NCI-H1436 (cell line): ENCODE results near the gene SLC30A3.
A peak's percentile ranks its signal among the peaks of the same experiment; 100 is the strongest.

Experiments used
- DNase-seq: peaks from one replicate; lab custom pipeline; 2025; lab: John Stamatoyannopoulos, UW

The SLC30A3 gene

GRCh38 chr2:27231921-27232320 lies 30.9 kb downstream of the SLC30A3 start:
- DNase-seq = no peak

- no peak for DNase-seq
Measured at GRCh38 chr2:27227501-27227900, 35.3 kb downstream of the SLC30A3 start.

- no peak for DNase-seq
Measured at GRCh38 chr2:27225526-27225925, 37.3 kb downstream of the SLC30A3 start.

GRCh38 chr2:27223416-27223815 lies 39.4 kb downstream of the SLC30A3 start:
- DNase-seq = no peak

- no peak for DNase-seq
Measured at GRCh38 chr2:27222407-27222806, 40.4 kb downstream of the SLC30A3 start.

- DNase-seq = no peak
Measured at GRCh38 chr2:27221166-27221565, 41.7 kb downstream of the SLC30A3 start.

GRCh38 chr2:27220091-27220490 lies 42.8 kb downstream of the SLC30A3 start:
- no peak for DNase-seq

GRCh38 chr2:27219091-27219490 lies 43.8 kb downstream of the SLC30A3 start:
- no peak for DNase-seq

- no peak for DNase-seq
Measured at GRCh38 chr2:27218614-27219013, 44.2 kb downstream of the SLC30A3 start.

- peak; percentile 79 for DNase-seq
Measured at GRCh38 chr2:27217173-27218121, 45.4 kb downstream of the SLC30A3 start, which contains the start of gene CAD. CAD (plus strand) TSS chr2:27217369; CDS start chr2:27217552, 183 bp downstream.

GRCh38 chr2:27216416-27217137 lies 46.3 kb downstream of the SLC30A3 start:
- DNase-seq = no peak

- no peak for DNase-seq
Measured at GRCh38 chr2:27214941-27215340, 47.9 kb downstream of the SLC30A3 start.

GRCh38 chr2:27212626-27213471 lies 50.0 kb downstream of the SLC30A3 start:
- DNase-seq = no peak

GRCh38 chr2:27211943-27212625 lies 50.8 kb downstream of the SLC30A3 start, which contains the start of the genes ATRAID and SLC5A6:
ATRAID (plus strand) TSS chr2:27212041; CDS start chr2:27212369, 328 bp downstream.
SLC5A6 (minus strand) TSS chr2:27212268; CDS start chr2:27207650, 4,618 bp downstream.
- peak; percentile 71 for DNase-seq

GRCh38 chr2:27211241-27211942 lies 51.5 kb downstream of the SLC30A3 start:
- DNase-seq = no peak

- DNase-seq = no peak
Measured at GRCh38 chr2:27209621-27210401, 53.0 kb downstream of the SLC30A3 start.

GRCh38 chr2:27208486-27209050 lies 54.3 kb downstream of the SLC30A3 start:
- DNase-seq = no peak

GRCh38 chr2:27206346-27206745 lies 56.5 kb downstream of the SLC30A3 start:
- no peak for DNase-seq

GRCh38 chr2:27205206-27205605 lies 57.6 kb downstream of the SLC30A3 start:
- no peak for DNase-seq
